Measurements from ENCODE around the gene CAPZA1.

DNA sequence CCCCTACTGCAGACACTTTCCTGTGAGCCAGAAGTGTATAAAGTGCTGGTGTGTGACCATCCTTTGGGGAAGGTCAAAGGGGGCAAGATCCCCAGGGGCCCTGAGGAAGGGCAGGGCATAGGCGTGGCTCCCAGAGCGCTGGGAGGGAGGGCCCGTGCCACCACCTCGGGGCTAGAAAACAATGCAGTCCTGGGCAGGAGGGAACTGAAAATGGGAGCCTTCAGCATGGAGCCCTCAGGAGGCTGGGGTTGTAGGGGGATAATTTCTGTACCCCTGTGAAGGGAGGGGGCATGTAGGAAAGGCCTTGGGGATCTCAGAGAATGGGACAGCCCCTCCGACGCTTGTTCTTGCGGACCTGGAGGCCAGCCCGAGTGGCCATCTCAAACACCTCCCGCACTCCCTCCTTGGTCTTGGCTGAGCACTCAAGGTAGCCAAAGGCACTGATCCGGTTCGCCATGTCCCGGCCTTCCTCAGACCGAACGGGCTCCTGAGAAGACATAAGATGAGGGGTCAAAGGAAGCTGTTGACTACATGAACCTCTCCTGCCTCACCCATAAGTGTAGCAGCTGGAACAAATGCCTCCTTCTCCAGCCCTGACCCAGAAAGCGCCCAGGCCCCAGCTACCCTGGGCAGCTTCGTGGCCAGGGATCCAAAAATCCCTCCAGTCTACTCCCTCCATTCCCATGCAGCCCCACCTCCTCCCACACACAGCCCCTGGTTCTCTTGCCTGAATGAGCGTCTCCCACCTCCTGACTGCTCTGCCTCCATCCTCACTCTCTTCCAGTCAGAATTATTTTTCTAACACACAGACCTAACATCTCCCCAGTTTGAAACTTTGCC, 81.8 kb downstream of the CAPZA1 start:
- TF ChIP-seq, protein P1, sequence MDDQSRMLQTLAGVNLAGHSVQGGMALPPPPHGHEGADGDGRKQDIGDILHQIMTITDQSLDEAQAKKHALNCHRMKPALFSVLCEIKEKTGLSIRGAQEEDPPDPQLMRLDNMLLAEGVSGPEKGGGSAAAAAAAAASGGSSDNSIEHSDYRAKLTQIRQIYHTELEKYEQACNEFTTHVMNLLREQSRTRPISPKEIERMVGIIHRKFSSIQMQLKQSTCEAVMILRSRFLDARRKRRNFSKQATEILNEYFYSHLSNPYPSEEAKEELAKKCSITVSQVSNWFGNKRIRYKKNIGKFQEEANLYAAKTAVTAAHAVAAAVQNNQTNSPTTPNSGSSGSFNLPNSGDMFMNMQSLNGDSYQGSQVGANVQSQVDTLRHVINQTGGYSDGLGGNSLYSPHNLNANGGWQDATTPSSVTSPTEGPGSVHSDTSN (IDR thresholded peaks at IDR 0.05), result no peak
- TF ChIP-seq TCF12 (IDR thresholded peaks at IDR 0.05), result no peak
- no peak for TF ChIP-seq EZH2phosphoT487 (IDR thresholded peaks at IDR 0.05; ENCODE audit: borderline replicate concordance, low read depth)
- TF ChIP-seq, protein P2, sequence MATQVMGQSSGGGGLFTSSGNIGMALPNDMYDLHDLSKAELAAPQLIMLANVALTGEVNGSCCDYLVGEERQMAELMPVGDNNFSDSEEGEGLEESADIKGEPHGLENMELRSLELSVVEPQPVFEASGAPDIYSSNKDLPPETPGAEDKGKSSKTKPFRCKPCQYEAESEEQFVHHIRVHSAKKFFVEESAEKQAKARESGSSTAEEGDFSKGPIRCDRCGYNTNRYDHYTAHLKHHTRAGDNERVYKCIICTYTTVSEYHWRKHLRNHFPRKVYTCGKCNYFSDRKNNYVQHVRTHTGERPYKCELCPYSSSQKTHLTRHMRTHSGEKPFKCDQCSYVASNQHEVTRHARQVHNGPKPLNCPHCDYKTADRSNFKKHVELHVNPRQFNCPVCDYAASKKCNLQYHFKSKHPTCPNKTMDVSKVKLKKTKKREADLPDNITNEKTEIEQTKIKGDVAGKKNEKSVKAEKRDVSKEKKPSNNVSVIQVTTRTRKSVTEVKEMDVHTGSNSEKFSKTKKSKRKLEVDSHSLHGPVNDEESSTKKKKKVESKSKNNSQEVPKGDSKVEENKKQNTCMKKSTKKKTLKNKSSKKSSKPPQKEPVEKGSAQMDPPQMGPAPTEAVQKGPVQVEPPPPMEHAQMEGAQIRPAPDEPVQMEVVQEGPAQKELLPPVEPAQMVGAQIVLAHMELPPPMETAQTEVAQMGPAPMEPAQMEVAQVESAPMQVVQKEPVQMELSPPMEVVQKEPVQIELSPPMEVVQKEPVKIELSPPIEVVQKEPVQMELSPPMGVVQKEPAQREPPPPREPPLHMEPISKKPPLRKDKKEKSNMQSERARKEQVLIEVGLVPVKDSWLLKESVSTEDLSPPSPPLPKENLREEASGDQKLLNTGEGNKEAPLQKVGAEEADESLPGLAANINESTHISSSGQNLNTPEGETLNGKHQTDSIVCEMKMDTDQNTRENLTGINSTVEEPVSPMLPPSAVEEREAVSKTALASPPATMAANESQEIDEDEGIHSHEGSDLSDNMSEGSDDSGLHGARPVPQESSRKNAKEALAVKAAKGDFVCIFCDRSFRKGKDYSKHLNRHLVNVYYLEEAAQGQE (IDR thresholded peaks at IDR 0.05; ENCODE audit: low read depth, low read length), result no peak
- TF ChIP-seq, protein P3, sequence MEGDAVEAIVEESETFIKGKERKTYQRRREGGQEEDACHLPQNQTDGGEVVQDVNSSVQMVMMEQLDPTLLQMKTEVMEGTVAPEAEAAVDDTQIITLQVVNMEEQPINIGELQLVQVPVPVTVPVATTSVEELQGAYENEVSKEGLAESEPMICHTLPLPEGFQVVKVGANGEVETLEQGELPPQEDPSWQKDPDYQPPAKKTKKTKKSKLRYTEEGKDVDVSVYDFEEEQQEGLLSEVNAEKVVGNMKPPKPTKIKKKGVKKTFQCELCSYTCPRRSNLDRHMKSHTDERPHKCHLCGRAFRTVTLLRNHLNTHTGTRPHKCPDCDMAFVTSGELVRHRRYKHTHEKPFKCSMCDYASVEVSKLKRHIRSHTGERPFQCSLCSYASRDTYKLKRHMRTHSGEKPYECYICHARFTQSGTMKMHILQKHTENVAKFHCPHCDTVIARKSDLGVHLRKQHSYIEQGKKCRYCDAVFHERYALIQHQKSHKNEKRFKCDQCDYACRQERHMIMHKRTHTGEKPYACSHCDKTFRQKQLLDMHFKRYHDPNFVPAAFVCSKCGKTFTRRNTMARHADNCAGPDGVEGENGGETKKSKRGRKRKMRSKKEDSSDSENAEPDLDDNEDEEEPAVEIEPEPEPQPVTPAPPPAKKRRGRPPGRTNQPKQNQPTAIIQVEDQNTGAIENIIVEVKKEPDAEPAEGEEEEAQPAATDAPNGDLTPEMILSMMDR (IDR thresholded peaks at IDR 0.05), result no peak
- TF ChIP-seq MXI1 (IDR thresholded peaks at IDR 0.05; ENCODE audit: low read depth, low read length), result no peak
- TF ChIP-seq ELF1 (IDR thresholded peaks at IDR 0.05), result no peak

Measured in SK-N-SH (cell line).